Panc1 (cell line): ENCODE measurements around the gene KNTC1. TPM values are rescaled to one million over a fixed set of nuclear protein-coding genes. Genes with fewer than 3 reads are reported as not detected.

Source experiments
- ATAC-seq: fragments of 200-7000 bp; cut with Tn5 transposase; 2 replicates; pipeline ENCODE4 v1.9.1; 2020; ENCODE audit warnings: mild to moderate bottlenecking, moderate library complexity
- BruUV-seq: library from RNA; stranded (reverse); fragments of 400-500 nt; replicated peaks from 2 replicates; lab custom pipeline; 2021; lab: Mats Ljungman, UMichigan
- CTCF ChIA-PET: fragments of 300-600 bp; sonication (Branson Sonifier 250); formaldehyde crosslinking; loops from one replicate; lab custom pipeline; 2022; ENCODE audit warnings: antibody characterized with exemption; lab: Charles Lee
- POLR2A ChIA-PET: fragments of 300-600 bp; sonication (Branson Sonifier 250); formaldehyde crosslinking; loops from one replicate; lab custom pipeline; 2022; ENCODE audit warnings: antibody characterized with exemption; lab: Charles Lee
- DNase-seq: peaks from one replicate; pipeline ENCODE4 v3.0.0-alpha.2; 2010; ENCODE audit warnings: low read depth, low spot score
- H3K27ac ChIP-seq: 2 replicates; pipeline ENCODE4 v1.5.1; 2011; ENCODE audit warnings: mild to moderate bottlenecking, low read length, inconsistent platforms
- H3K27me3 ChIP-seq: fragments of 200-500 bp; sonication (Bioruptor generic); 2 replicates; pipeline ENCODE4 v1.6.0; 2014; ENCODE audit warnings: low read length, inconsistent platforms; ENCODE audit not compliant: control insufficient read depth, insufficient read depth
- H3K36me3 ChIP-seq: fragments of 200-500 bp; sonication (Bioruptor generic); 2 replicates; pipeline ENCODE4 v1.5.1; 2014; ENCODE audit warnings: inconsistent platforms, mild to moderate bottlenecking, low read length, moderate library complexity; ENCODE audit not compliant: control insufficient read depth, insufficient read depth
- H3K4me1 ChIP-seq: 2 replicates; pipeline ENCODE4 v1.5.1; 2011; ENCODE audit warnings: inconsistent platforms, mild to moderate bottlenecking, low read length, moderate library complexity; ENCODE audit not compliant: control insufficient read depth, insufficient read depth
- H3K4me3 ChIP-seq, 2 experiments: 2 replicates each; pipeline ENCODE4 v1.5.1; 2011 to 2012; ENCODE audit warnings: low read depth in 2 of 2, low read length in 2 of 2, mild to moderate bottlenecking in 2 of 2, inconsistent platforms in 1 of 2, moderate library complexity in 1 of 2
- H3K9me3 ChIP-seq: fragments of 200-500 bp; sonication (Bioruptor generic); 2 replicates; pipeline ENCODE4 v1.5.1; 2014; ENCODE audit warnings: low read depth, mild to moderate bottlenecking, inconsistent platforms, low read length, moderate library complexity; ENCODE audit not compliant: control insufficient read depth, insufficient read depth
- CTCF ChIP-seq: fragments of 450-650 bp; IDR thresholded peaks from 2 replicates; pipeline ENCODE4 v1.5.1; 2017; ENCODE audit warnings: mild to moderate bottlenecking
- POLR2AphosphoS5 ChIP-seq: IDR thresholded peaks from 2 replicates; pipeline ENCODE4 v1.6.1; 2012; ENCODE audit warnings: mild to moderate bottlenecking, low read depth, low read length, moderate library complexity
- SIN3A ChIP-seq: IDR thresholded peaks from 2 replicates; pipeline ENCODE4 v1.6.1; 2012; ENCODE audit warnings: low read depth, mild to moderate bottlenecking, low read length, moderate library complexity, borderline replicate concordance; ENCODE audit not compliant: insufficient read depth
- TCF7L2 ChIP-seq: IDR thresholded peaks from 2 replicates; pipeline ENCODE4 v1.6.1; 2011; ENCODE audit warnings: mild to moderate bottlenecking, low read depth, low read length, inconsistent platforms
- in situ Hi-C: cut with HindIII; loops from 2 replicates; pipeline ENCODE4 v1.10.0; 2016; ENCODE audit warnings: low sequenced_read_pairs, low pct_unique_long_range_greater_than_20kb
- intact Hi-C: fragments of 100-400 bp; cut with micrococcal nuclease; formaldehyde crosslinking; loops from one replicate; pipeline ENCODE4 v1.10.0; 2022; ENCODE audit not compliant: unreplicated experiment
- total RNA-seq: library from RNA; stranded (reverse); gene quantifications from one replicate; pipeline ENCODE4 v1.2.1, GENCODE V29; 2021; ENCODE audit not compliant: unreplicated experiment
- TF ChIP-seq, protein P1 (sequence below), 2 experiments: IDR thresholded peaks; 2 replicates each; pipeline ENCODE4 v1.6.1; 2011 to 2012; ENCODE audit warnings: low read depth in 2 of 2, control low read depth in 1 of 2, low read length in 1 of 2, mild to moderate bottlenecking in 1 of 2, moderate library complexity in 1 of 2; ENCODE audit not compliant: insufficient read depth in 1 of 2

KNTC1 gene
- total RNA-seq, 1 experiment from 2014 or later = 53.9 TPM

GRCh38 chr12:122656298-122656697 is 129.2 kb downstream of the KNTC1 start:
- CTCF ChIA-PET = no interaction called here
- TF ChIP-seq POLR2AphosphoS5 (no peak), SIN3A (no peak), TCF7L2 (no peak), CTCF (no peak)
- TF ChIP-seq, protein P1, sequence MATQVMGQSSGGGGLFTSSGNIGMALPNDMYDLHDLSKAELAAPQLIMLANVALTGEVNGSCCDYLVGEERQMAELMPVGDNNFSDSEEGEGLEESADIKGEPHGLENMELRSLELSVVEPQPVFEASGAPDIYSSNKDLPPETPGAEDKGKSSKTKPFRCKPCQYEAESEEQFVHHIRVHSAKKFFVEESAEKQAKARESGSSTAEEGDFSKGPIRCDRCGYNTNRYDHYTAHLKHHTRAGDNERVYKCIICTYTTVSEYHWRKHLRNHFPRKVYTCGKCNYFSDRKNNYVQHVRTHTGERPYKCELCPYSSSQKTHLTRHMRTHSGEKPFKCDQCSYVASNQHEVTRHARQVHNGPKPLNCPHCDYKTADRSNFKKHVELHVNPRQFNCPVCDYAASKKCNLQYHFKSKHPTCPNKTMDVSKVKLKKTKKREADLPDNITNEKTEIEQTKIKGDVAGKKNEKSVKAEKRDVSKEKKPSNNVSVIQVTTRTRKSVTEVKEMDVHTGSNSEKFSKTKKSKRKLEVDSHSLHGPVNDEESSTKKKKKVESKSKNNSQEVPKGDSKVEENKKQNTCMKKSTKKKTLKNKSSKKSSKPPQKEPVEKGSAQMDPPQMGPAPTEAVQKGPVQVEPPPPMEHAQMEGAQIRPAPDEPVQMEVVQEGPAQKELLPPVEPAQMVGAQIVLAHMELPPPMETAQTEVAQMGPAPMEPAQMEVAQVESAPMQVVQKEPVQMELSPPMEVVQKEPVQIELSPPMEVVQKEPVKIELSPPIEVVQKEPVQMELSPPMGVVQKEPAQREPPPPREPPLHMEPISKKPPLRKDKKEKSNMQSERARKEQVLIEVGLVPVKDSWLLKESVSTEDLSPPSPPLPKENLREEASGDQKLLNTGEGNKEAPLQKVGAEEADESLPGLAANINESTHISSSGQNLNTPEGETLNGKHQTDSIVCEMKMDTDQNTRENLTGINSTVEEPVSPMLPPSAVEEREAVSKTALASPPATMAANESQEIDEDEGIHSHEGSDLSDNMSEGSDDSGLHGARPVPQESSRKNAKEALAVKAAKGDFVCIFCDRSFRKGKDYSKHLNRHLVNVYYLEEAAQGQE (IDR thresholded peaks at IDR 0.05; ENCODE audit: insufficient read depth in 1 of 2, low read depth in 2 of 2, low read length in 1 of 2) = no peak
- in situ Hi-C loops (no loop called here), intact Hi-C loops (no loop called here)
- H3K4me1 ChIP-seq = no peaks in the 10 kb centered on the region; the same call in 1 of the 2 replicates
- BruUV-seq = no TSS peak
- no peaks in the 10 kb centered on the region for H3K36me3 ChIP-seq
- POLR2A ChIA-PET = no interaction called here
- no peaks in the 10 kb centered on the region for H3K27me3 ChIP-seq
- no peak for ATAC-seq
- no peak overlapping the region for H3K27ac ChIP-seq
- H3K9me3 ChIP-seq = no peaks in the 10 kb centered on the region
- no peak overlapping the region for H3K4me3 ChIP-seq
- DNase-seq = no peak

GRCh38 chr12:122659579-122659978 is 132.5 kb downstream of the KNTC1 start:
- Histone ChIP-seq H3K4me1 (no peaks in the 10 kb centered on the region; the same call in 1 of the 2 replicates), H3K4me3 (no peak overlapping the region), H3K27ac (no peak overlapping the region), H3K9me3 (no peaks in the 10 kb centered on the region), H3K27me3 (no peaks in the 10 kb centered on the region), H3K36me3 (no peaks in the 10 kb centered on the region)
- DNase-seq (no peak), ATAC-seq (no peak)
- POLR2A ChIA-PET = no interaction called here
- intact Hi-C loops = no loop called here
- BruUV-seq = no TSS peak
- in situ Hi-C loops = no loop called here
- CTCF ChIA-PET = no interaction called here
- TF ChIP-seq CTCF (no peak), POLR2AphosphoS5 (no peak), TCF7L2 (no peak), SIN3A (no peak)
- TF ChIP-seq, protein P1 (IDR thresholded peaks at IDR 0.05; ENCODE audit: insufficient read depth in 1 of 2, low read depth in 2 of 2, low read length in 1 of 2) = no peak
